ENCODE measurements around the gene RAB11FIP3. TPM values are rescaled to one million over a fixed set of nuclear protein-coding genes. Genes with fewer than 3 reads are reported as not detected.
A peak's percentile ranks its signal among the peaks of the same experiment; 100 is the strongest.

Gene RAB11FIP3
- total and polyA plus RNA-seq, 9 of the 15 experiments (the other 6 are each of a cell fraction or from before 2014, with no cell fraction given), result 0.46 to 13.1 (median 4.3) TPM

DNA sequence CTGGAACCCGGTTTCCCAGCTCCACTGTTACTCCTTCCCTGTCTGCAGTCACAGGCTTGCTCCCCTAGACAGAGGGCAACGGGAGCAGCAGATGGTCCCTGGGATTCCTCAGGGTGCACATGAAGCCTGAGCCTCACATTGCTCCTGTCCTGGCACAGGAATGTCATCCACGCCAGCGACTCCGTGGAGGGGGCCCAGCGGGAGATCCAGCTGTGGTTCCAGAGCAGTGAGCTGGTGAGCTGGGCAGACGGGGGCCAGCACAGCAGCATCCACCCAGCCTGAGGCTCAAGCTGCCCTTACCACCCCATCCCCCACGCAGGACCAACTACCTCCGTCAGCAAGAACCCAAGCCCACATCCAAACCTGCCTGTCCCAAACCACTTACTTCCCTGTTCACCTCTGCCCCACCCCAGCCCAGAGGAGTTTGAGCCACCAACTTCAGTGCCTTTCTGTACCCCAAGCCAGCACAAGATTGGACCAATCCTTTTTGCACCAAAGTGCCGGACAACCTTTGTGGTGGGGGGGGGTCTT is 25.3 kb upstream of the RAB11FIP3 start (continued):
- TF ChIP-seq, protein P1, sequence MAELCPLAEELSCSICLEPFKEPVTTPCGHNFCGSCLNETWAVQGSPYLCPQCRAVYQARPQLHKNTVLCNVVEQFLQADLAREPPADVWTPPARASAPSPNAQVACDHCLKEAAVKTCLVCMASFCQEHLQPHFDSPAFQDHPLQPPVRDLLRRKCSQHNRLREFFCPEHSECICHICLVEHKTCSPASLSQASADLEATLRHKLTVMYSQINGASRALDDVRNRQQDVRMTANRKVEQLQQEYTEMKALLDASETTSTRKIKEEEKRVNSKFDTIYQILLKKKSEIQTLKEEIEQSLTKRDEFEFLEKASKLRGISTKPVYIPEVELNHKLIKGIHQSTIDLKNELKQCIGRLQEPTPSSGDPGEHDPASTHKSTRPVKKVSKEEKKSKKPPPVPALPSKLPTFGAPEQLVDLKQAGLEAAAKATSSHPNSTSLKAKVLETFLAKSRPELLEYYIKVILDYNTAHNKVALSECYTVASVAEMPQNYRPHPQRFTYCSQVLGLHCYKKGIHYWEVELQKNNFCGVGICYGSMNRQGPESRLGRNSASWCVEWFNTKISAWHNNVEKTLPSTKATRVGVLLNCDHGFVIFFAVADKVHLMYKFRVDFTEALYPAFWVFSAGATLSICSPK (IDR thresholded peaks at IDR 0.05; ENCODE audit: borderline replicate concordance), result no peak
- no peak for TF ChIP-seq CBX3 (IDR thresholded peaks at IDR 0.05; ENCODE audit: borderline replicate concordance in 1 of 2, low read length in 2 of 2)
- no peak for TF ChIP-seq ZNF589 (CRISPR knock-in tag; IDR thresholded peaks at IDR 0.05; ENCODE audit: low read depth)
- TF ChIP-seq NFE2 (IDR thresholded peaks at IDR 0.05; ENCODE audit: low read depth), result no peak
- no peak for TF ChIP-seq NR1H2 (CRISPR knock-in tag; IDR thresholded peaks at IDR 0.05)
- TF ChIP-seq, protein P2, sequence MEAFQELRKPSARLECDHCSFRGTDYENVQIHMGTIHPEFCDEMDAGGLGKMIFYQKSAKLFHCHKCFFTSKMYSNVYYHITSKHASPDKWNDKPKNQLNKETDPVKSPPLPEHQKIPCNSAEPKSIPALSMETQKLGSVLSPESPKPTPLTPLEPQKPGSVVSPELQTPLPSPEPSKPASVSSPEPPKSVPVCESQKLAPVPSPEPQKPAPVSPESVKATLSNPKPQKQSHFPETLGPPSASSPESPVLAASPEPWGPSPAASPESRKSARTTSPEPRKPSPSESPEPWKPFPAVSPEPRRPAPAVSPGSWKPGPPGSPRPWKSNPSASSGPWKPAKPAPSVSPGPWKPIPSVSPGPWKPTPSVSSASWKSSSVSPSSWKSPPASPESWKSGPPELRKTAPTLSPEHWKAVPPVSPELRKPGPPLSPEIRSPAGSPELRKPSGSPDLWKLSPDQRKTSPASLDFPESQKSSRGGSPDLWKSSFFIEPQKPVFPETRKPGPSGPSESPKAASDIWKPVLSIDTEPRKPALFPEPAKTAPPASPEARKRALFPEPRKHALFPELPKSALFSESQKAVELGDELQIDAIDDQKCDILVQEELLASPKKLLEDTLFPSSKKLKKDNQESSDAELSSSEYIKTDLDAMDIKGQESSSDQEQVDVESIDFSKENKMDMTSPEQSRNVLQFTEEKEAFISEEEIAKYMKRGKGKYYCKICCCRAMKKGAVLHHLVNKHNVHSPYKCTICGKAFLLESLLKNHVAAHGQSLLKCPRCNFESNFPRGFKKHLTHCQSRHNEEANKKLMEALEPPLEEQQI (IDR thresholded peaks at IDR 0.05), result no peak
- peak; percentile 9 for TF ChIP-seq HMGN3 (IDR thresholded peaks at IDR 0.05; ENCODE audit: borderline replicate concordance, extremely low read depth, insufficient read length, low read depth, low read length)

Data from K562 (cell line).